Stimulated activated naive CD8-positive, alpha-beta T cell treated with anti-CD3 and anti-CD28 coated beads, Interleukin-15, amount 100 ng/mL, for 72 hours (primary cell): Measurements from ENCODE around the gene LILRA5.
A peak's percentile ranks its signal among the peaks of the same experiment; 100 is the strongest.
"Not testable (repeated sequence)": the region's sequence is repeated elsewhere in the genome, so short reads cannot be mapped to it uniquely, and the experiment has no call there.

ENCODE experiments used
- ATAC-seq: fragments of 150-1000 bp; cut with Tn5 transposase; 2 replicates; pipeline ENCODE4 v1.10.0; 2021; ENCODE audit warnings: mild to moderate bottlenecking, moderate library complexity
- DNase-seq, 2 donors: peaks; one replicate each; pipeline ENCODE4 v3.0.0; 2021 to 2022
- H3K27ac Mint-ChIP-seq, 2 donors: one replicate each; pipeline ENCODE4 v1.8.0; 2022; ENCODE audit warnings: mild to moderate bottlenecking in 2 of 2, mixed read lengths in 2 of 2, moderate library complexity in 2 of 2
- H3K27me3 Mint-ChIP-seq: one replicate; pipeline ENCODE4 v1.8.0; 2022; ENCODE audit warnings: mixed read lengths
- H3K4me1 Mint-ChIP-seq: one replicate; pipeline ENCODE4 v1.8.0; 2022; ENCODE audit warnings: mild to moderate bottlenecking, mixed read lengths
- H3K4me3 Mint-ChIP-seq, 2 donors: one replicate each; pipeline ENCODE4 v1.8.0; 2022; ENCODE audit warnings: mild to moderate bottlenecking in 2 of 2, mixed read lengths in 2 of 2, moderate library complexity in 1 of 2
- H3K9me3 Mint-ChIP-seq, 2 donors: one replicate each; pipeline ENCODE4 v1.8.0; 2022; ENCODE audit warnings: mixed read lengths in 2 of 2

The LILRA5 gene

DNA sequence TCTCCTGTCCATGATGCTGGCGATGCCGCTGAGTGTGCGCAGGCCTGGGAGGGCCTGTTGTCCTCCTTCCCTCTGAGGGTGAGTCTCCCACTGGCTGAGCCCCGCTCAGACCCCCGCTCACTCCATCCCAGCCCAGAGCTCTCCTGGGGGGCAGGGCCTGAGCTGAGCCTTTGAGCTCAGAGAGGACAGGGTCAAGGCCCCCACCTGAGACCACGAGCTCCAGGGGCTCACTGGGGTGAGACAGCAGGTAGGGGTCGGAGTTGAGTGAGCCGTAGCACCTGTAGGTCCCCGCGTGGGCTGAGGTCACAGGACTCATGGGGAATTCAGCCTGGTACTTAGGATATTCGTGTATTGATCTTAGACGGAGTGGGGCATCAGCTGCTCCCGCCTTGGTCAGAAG, 34.9 kb downstream of the LILRA5 start:
- not testable (repeated sequence) for H3K4me3 Mint-ChIP-seq, H3K9me3 Mint-ChIP-seq, H3K27ac Mint-ChIP-seq, H3K4me1 Mint-ChIP-seq, DNase-seq, ATAC-seq
- peaks cover 67% of the 10 kb centered on the region for H3K27me3 Mint-ChIP-seq

DNA sequence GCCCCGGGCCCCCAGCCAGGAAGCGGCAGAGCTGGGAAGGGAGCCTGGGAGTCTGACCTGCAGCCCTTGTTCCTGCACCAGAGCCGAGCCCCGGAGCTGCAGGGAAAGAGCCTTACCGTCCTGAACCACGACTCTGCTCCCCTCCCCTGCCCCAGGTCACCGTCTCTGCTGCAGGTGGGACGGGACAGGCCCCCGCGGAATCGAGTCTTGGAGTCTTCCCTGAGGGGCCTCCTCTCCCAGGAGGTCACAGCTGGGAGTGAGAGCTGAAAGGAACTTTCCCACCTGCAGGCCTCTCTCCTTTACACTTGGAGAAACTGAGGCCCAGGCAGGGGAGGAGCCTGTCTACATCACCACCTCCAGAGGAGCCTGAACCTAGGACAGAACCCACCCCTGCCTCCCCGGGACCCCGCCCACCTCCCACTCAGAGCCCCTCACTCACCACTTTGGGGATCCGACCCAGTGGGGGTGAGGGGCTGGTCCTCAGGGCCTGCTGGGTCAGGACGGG, 35.8 kb downstream of the LILRA5 start:
- peak overlapping the region in 1 of 2 donors; percentile 57 for H3K27ac Mint-ChIP-seq
- not testable (repeated sequence) for DNase-seq, H3K9me3 Mint-ChIP-seq, ATAC-seq, H3K4me1 Mint-ChIP-seq, H3K4me3 Mint-ChIP-seq
- H3K27me3 Mint-ChIP-seq = peaks cover 76% of the 10 kb centered on the region

DNA sequence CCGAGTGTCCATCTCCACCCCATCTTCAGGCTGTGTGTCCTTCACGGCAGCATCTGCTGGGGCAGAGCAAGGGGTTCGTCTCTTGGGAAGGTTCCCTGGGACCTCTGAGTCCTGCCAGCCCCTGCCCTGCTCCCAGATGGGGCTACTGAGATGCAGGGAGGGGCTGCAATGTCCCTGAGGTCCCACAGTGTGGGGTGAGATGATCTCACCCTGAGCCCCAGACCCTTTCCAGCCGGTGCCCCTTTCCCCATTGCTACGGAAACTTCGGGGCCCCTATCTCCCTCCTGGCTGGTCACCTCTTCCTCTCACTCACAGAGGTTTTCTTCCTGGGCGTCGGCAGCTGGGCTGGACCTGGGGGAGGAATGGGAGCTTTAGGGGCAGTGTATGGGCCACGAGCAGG, 37.0 kb downstream of the LILRA5 start:
- H3K4me1 Mint-ChIP-seq = no peaks in the 10 kb centered on the region
- peaks cover 80% of the 10 kb centered on the region for H3K27me3 Mint-ChIP-seq
- H3K9me3 Mint-ChIP-seq = no peaks in the 10 kb centered on the region
- H3K4me3 Mint-ChIP-seq = no peak overlapping the region
- no peak for ATAC-seq
- no peak for DNase-seq
- H3K27ac Mint-ChIP-seq = no peak overlapping the region

DNA sequence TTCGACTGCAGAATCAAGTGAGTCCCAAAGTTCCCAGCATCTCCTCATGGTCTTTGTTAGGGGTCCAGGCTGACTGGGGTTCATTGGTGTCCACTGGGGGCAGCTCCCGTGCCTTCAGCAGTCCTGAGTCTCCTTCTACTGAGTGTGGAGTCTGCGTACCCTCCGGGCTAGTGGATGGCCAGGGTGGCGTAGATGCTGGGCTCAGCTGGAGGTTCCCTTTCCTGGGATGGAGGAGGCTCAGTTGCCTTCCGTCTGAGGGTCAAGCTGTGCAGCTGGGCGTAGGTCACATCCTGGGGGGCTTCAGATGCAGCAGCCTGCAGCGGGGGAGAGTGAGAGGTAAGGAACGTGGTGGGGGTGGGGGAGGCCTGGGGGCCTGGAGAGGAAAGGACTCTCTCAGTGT, 38.5 kb downstream of the LILRA5 start:
- ATAC-seq, H3K4me3 Mint-ChIP-seq, DNase-seq, H3K27ac Mint-ChIP-seq, H3K9me3 Mint-ChIP-seq, H3K4me1 Mint-ChIP-seq: not testable (repeated sequence)
- peaks cover 73% of the 10 kb centered on the region for H3K27me3 Mint-ChIP-seq

DNA sequence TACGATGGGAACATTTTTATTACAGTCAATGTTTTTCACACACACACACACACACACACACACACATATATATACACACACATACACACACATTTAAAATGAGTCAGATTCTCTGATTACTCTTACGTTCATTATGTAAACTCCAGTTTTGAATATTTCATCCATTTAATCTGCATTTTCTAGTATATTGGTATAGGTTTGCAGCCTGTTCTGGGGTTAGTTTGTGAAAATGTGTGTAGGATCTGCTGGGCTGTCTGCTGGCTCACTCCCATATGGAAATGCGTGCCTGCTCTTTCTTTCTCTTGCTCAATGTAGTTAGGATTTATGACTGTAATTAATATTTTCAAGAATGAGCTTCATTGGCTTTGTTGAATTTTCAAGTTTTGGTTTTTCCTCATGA, 39.1 kb downstream of the LILRA5 start:
- Mint-ChIP-seq H3K9me3 (no peaks in the 10 kb centered on the region), H3K27me3 (peaks cover 66% of the 10 kb centered on the region), H3K27ac (no peak overlapping the region), H3K4me3 (no peak overlapping the region), H3K4me1 (no peaks in the 10 kb centered on the region)
- ATAC-seq (no peak), DNase-seq (no peak)

DNA sequence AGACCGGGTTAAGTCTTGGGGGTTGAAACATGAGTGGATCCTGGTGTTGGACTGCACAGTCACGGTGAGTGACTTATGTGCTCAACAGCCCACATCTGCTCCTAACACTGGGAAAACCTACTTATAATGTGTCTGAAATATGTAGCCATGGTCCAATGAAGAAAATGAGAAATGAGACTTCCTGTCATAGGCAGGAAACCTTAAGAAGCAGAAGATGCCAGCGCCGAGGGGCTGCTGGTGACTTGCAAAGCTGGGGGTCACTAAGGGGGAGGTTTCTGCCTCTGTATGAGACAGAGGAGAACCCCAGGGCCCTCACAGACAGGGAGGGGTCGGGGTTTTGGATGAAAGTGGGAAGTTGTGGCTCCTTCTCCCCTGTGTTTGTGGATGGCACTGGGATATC, 40.8 kb downstream of the LILRA5 start:
- not testable (repeated sequence) for H3K9me3 Mint-ChIP-seq, ATAC-seq, H3K4me1 Mint-ChIP-seq, H3K4me3 Mint-ChIP-seq, H3K27ac Mint-ChIP-seq, DNase-seq
- H3K27me3 Mint-ChIP-seq = peaks cover 55% of the 10 kb centered on the region

DNA sequence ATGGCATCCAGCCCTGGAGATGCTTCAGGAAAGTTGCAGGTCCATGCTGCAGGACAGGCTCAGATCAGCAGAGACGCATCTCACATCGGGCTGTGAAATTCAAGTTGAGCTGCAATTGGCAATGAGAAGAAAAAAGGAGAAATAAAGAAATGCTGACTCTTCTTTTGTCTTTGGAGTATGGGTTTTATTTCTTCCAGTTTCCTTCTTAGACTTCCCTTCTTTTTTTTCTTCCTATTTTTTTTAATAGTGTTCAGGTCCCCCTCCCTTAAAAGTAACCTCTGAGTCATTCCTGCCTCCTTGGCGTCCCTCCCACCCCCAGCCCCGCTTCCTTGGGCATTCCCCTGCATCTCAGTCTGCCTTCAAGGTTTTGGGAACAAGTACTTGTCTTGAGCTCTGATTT, 41.4 kb downstream of the LILRA5 start:
- H3K9me3 Mint-ChIP-seq, H3K4me1 Mint-ChIP-seq, H3K4me3 Mint-ChIP-seq, ATAC-seq, DNase-seq: not testable (repeated sequence)
- Mint-ChIP-seq H3K27ac (peak overlapping the region in 1 of 2 donors; percentile 34), H3K27me3 (peaks cover 57% of the 10 kb centered on the region)

DNA sequence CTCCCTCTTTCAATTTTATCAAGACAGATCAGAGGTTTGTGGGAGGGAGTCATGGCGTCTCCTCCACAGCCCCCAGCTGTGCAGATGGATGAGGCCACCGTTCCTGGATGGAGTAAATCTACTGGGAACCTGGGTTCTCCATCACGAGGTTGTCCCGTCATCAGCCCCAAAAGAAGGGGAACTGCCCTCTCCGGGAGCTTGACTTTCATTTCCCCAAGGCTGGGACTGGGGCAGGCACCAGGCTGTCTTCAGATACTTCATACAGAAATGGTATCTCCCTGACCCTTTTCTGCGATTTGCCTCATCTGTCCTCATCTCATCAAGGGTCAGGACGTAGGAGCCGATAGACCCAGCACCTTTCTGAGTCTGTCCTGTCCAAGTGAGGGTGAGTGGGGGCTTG, 41.9 kb downstream of the LILRA5 start:
- Mint-ChIP-seq H3K4me3 (no peak overlapping the region), H3K27me3 (peaks cover 62% of the 10 kb centered on the region), H3K4me1 (no peaks in the 10 kb centered on the region), H3K27ac (no peak overlapping the region), H3K9me3 (no peaks in the 10 kb centered on the region)
- ATAC-seq (no peak), DNase-seq (no peak)

DNA sequence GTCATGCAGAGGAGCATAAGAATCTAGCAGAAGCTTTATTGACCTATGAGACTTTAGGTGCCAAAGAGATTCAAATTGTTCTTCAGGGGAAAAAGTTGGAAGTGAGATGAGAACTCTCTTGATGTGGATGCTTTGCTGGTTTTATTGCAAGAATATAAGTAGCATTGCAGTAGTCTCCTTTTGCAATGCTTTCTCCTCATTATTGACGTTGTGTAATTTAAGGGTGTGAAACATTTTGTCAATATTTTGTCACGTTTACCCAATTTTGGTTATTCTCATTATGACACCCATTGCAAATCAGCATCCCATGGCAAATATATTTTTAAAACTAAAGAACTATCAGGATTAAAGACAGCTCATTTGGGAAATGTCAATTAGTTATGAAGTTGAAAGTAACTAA, 44.0 kb downstream of the LILRA5 start:
- no peak for ATAC-seq

DNA sequence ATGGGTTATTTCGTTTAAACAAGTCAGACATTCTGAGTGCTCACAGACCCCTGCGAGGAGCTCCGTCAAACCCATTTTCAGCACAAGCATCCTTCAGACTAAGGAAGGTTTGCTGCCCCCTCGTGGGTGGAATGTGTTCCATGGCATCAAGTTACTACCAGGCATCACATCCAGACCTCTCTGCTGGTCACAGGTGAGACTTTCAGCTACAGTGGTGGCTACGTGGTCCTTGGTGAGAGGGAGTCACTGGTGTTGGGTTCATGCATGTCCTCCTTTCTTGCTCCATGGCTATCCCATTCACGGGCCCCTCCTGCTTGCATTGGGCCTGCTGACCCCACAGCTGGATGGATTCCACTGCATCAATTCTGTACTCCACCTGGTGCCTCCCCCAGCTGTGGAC, 46.8 kb downstream of the LILRA5 start:
- DNase-seq = peak; percentile 58 to 69
- Mint-ChIP-seq H3K27me3 (peaks cover 32% of the 10 kb centered on the region), H3K9me3 (no peaks in the 10 kb centered on the region), H3K4me1 (no peaks in the 10 kb centered on the region), H3K4me3 (no peak overlapping the region), H3K27ac (no peak overlapping the region)
- ATAC-seq = peak; percentile 80

More for the DNA sequence above, 44.0 kb downstream of the LILRA5 start:
- Mint-ChIP-seq H3K27ac (no peak overlapping the region), H3K4me1 (no peaks in the 10 kb centered on the region), H3K9me3 (no peaks in the 10 kb centered on the region), H3K4me3 (no peak overlapping the region), H3K27me3 (peaks cover 60% of the 10 kb centered on the region)
- no peak for DNase-seq

DNA sequence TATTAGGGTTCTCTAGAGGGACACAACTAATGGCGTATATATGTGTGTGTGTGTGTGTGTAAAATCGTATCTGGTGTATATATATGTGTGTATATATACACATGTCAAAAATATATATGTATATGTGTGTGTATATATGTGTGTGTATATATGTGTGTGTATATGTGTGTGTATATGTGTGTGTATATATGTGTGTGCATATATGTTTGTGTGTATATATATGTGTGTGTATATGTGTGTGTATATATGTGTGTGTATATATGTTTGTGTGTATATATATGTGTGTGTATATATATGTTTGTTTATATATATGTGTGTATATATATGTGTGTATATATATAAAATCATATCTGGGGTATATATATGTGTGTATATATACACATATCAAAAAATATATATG, 50.5 kb downstream of the LILRA5 start:
- no peak overlapping the region for H3K27ac Mint-ChIP-seq
- peaks cover 27% of the 10 kb centered on the region for H3K27me3 Mint-ChIP-seq
- no peaks in the 10 kb centered on the region for H3K4me1 Mint-ChIP-seq
- H3K4me3 Mint-ChIP-seq = no peak overlapping the region
- no peak for ATAC-seq
- DNase-seq = no peak
- no peaks in the 10 kb centered on the region for H3K9me3 Mint-ChIP-seq

DNA sequence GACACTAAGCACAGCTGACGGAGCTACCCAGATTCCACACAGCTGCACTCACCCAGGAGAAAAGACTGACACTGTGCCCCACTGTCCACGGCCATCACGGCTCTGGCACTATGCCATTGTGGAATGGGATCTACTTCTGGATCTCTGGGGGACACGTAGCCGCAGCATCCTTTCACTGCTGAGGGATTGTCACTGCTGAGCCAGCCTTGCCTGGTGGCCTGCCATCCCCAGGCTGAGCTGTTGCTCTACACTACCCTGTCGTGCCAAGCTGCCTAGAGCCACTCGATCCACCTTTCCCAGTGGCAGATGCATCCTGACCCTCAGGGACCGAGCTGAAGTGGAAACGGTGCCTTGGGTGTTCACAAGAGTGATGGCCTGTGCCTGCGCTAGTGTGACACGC, 50.9 kb downstream of the LILRA5 start:
- H3K27me3 Mint-ChIP-seq = peaks cover 31% of the 10 kb centered on the region
- no peaks in the 10 kb centered on the region for H3K4me1 Mint-ChIP-seq
- DNase-seq (no peak), ATAC-seq (no peak)
- no peak overlapping the region for H3K27ac Mint-ChIP-seq
- no peak overlapping the region for H3K4me3 Mint-ChIP-seq
- H3K9me3 Mint-ChIP-seq = no peaks in the 10 kb centered on the region

DNA sequence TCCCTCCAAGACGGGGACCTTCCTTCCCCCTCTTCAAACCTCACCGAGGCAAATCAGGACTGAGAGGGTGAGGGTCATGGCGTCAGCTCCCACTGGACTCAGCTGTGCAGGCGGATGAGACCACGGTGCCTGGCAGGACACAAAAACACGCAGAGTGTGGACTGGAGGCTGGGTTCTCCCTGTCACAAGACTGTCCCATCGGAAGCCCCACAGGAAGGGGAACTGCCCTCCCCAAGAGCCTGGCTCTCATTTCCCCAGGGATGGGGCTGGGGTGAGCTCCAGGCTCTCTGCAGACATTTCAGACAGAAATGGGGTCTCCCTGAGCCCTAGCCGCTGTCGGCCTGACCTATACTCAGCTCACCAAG, 55.9 kb downstream of the LILRA5 start, which contains the start of gene LILRB5:
TSS of gene LILRB5 (minus strand) at position 158 of the 365 bp plus-strand sequence. CDS start at position 78, 80 bp downstream.
- Mint-ChIP-seq H3K4me1 (no peaks in the 10 kb centered on the region), H3K9me3 (no peaks in the 10 kb centered on the region), H3K4me3 (no peak within 1 kb of the TSS), H3K27me3 (peaks cover 40% of the 10 kb centered on the region), H3K27ac (no peak within 1 kb of the TSS)
- DNase-seq (no peak), ATAC-seq (no peak)
